NB4 (cell line): Measurements from ENCODE around the gene POU2AF1.

Source experiments
- DNase-seq: peaks from one replicate; pipeline ENCODE4 v3.0.0; 2010; ENCODE audit warnings: low read depth
- H3K4me3 ChIP-seq: one replicate; pipeline ENCODE4 v1.5.1; 2011; ENCODE audit warnings: mild to moderate bottlenecking, low read depth, low read length, moderate library complexity
- CTCF ChIP-seq: IDR thresholded peaks from one replicate; pipeline ENCODE4 v1.5.1; 2012; ENCODE audit warnings: low read depth, low read length
- MAX ChIP-seq: IDR thresholded peaks from 2 replicates; pipeline ENCODE4 v1.6.1; 2011; ENCODE audit warnings: low read depth, low read length
- MYC ChIP-seq: IDR thresholded peaks from 2 replicates; pipeline ENCODE4 v1.6.1; 2011; ENCODE audit warnings: low read depth, low read length
- POLR2A ChIP-seq: IDR thresholded peaks from 2 replicates; pipeline ENCODE4 v1.6.1; 2011; ENCODE audit warnings: mild to moderate bottlenecking; ENCODE audit not compliant: insufficient read length; ENCODE audit errors: extremely low read depth

Gene POU2AF1

DNA sequence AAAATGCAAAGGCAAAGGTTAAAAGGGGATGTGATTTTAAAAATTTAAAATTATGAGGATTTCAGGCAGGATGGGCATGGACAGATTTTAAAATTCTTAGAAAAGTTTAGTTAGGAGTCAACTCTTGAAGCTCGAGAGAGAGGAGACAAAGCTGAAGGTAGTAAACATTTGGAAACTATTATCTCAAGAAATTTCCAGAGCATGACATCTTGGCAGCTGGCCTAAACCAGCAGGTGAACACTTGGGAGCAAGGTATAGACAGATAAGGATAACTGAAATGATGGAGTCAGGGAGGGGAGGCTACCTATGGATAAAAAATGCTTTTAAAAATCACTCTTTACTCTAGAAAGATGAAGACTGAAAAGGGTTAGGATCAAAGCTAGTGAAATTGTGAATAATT lies 67.0 kb downstream of the POU2AF1 start:
- H3K4me3 ChIP-seq = no peak overlapping the region
- no peak for TF ChIP-seq MAX
- no peak for TF ChIP-seq POLR2A
- no peak for TF ChIP-seq CTCF
- TF ChIP-seq MYC = no peak
- no peak for DNase-seq

- no peak for DNase-seq
- no peak for TF ChIP-seq POLR2A
- no peak for TF ChIP-seq MAX
- no peak for TF ChIP-seq MYC
- no peak for TF ChIP-seq CTCF
- no peak overlapping the region for H3K4me3 ChIP-seq
These were observed 68.4 kb downstream of the POU2AF1 start for GRCh38 chr11:111310723-111311122.

GRCh38 chr11:111310088-111310487 lies 69.0 kb downstream of the POU2AF1 start:
- no peak overlapping the region for H3K4me3 ChIP-seq
- peak; percentile 15 for DNase-seq

DNA sequence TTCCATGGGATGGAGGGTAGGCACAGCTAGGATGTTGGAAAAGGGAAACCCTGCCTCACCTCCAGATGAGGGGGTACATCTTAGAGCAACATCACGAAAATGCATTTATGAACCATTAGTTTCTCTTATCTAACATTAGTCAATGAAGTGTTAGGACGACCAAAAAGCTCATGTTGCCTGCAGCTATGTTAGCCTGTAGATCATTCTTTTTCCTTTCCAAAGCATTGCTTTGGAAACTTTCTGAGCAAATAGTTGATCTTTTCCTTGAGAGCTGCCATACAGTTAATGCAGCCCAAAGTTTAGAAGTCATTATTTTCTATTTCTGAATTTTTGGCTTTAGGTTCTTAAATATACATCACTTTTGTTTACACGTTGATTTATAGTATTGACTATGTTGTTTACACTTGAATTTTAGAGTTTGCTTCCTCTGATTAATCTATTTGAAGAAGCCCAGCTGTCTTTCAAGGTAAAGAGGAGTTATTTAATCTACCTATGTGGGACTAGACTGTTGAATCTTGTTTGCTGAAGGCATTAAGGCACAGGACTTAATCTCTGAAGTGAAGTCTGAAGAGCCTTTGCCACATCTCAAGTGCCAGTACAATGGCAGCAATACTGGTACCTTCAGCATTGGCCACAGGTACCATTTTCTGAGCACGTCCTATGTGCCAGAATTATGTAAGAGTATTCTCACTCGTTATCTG lies 69.7 kb downstream of the POU2AF1 start:
- TF ChIP-seq MAX (no peak), MYC (no peak), POLR2A (no peak), CTCF (no peak)
- no peak overlapping the region for H3K4me3 ChIP-seq
- DNase-seq = no peak

More at GRCh38 chr11:111310088-111310487, 69.0 kb downstream of the POU2AF1 start:
- TF ChIP-seq MYC (no peak), POLR2A (no peak), MAX (no peak), CTCF (no peak)

DNA sequence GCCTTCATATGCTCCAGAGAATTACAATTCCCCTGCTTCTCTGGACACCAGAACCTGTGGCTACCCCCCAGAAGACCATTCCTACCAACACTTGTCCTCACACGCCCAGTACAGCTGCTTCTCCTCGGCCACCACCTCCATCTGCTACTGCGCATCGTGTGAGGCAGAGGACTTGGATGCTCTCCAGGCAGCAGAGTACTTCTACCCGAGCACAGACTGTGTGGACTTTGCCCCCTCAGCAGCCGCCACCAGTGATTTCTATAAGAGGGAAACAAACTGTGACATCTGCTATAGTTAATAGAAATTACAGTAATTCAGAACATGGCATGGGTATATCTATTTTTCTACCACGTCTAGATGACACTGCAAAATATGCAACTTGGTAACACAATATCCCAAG lies 70.9 kb downstream of the POU2AF1 start:
- DNase-seq = no peak
- TF ChIP-seq CTCF (no peak), MAX (no peak), MYC (no peak), POLR2A (no peak)

GRCh38 chr11:111307472-111308108 lies 71.5 kb downstream of the POU2AF1 start:
- TF ChIP-seq POLR2A = no peak
- TF ChIP-seq MAX = no peak
- no peak for TF ChIP-seq MYC
- TF ChIP-seq CTCF = no peak
- no peak for DNase-seq
- no peak overlapping the region for H3K4me3 ChIP-seq

More for the DNA sequence above, 70.9 kb downstream of the POU2AF1 start:
- H3K4me3 ChIP-seq = no peak overlapping the region
